ENCODE results near the gene GRAMD1B.
A peak's percentile ranks its signal among the peaks of the same experiment; 100 is the strongest.
"Not testable (repeated sequence)": the region's sequence is repeated elsewhere in the genome, so short reads cannot be mapped to it uniquely, and the experiment has no call there.

GRAMD1B gene

DNA sequence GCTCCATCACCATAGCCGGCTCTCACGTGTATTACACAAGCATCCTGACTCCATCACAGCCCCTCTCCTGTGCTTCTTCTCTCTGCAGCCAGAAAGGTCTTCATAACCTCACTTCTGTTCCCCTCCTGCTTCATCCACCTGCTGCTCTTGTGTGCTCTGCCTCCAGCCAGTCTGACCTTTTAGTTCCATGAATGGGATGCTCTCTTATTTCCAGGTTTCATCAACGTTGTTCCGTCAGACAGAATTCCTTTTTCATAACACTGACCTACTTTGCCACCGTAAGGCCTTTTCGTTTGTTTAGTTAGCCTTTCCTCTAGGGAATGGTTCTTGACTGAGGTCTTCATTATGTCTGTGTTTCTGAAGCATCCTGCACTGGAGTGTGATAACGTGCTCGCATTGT is 18.8 kb downstream of the GRAMD1B start:
- DNase-seq, result no peak

DNA sequence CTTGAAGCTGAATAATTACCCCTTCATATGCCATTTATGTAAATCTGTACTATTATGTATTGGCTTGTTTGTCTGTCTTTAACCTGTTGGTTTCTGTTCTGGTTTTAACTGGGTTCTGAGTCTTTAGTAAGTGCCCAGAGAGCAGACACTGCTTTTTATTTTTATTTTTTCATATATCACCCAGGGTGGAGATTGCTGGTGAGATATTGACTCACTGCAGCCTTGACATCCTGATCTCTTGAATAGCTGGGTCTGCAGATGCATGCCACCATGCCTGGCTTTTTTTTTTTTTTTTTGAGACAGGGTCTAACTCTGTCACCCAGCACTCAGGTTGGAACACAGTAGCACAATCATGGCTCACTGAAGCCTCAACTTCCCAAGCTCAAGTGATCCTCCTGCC is 19.4 kb downstream of the GRAMD1B start:
- no peak for DNase-seq

DNA sequence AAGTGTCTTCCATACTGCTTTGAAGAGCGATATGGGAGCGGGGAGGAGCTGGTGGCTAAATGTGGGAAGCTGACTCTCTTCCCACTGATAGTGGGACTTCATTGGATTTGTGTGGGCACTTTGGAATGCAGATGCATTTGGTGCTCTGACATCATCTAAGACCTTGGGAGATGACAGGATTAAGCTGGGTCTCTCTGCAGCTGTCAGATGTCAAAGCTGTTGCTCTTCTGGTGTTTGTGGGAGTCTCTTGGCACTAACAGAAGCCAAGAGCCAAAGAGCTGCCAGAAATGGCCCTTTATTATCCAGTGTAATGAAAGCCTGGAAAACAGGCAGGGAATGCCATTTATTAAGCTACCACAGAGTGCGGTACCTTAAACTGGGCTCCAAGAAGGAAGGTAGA is 20.6 kb downstream of the GRAMD1B start:
- no peak for DNase-seq

DNA sequence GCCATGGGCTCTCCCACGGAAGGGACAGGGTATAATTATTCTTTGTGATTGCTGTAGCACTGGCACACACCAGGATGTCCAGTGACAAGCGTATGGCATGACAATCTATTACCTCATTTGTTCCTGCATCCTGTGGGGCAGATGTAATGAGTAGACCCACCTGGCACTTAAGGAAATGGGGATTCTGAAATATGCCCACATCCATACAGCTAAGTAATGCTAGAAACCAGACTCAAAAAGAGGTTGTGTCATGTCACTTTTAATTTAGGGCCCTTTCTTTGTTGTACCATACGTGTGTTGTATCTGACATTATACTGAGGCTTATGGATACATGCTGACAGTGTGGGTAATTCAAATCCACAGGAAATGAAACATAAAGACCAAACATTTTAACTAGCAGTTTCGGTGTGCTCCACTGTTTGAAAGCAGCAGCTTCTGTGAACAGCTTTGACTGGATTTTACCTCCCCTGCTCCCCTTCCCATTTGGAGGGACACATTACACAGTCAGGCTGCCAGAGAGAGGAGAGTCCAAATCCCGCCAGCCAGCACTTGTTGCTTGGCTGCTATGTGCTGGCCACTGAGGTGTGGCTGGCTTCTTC is 21.2 kb downstream of the GRAMD1B start:
- DNase-seq, result no peak

DNA sequence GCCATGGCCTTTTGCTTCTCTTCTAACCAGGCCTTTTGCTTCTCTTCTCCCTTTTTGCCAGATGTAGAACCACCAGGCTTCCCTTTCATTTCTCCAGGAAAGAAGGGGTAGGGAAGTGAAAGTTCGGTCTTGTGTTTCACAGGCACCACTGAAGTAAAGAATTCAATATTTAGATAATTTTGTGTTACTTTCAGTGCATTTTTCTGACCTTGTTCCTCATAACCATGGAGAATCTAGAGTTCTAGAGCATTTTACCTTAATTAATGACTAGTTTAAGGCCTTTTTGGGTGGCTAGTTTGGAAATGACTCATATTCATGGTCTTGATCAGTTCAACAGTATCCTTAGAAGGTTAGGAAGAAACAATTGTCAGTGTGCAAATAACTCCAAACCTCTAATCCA is 22.7 kb downstream of the GRAMD1B start:
- DNase-seq, result no peak

DNA sequence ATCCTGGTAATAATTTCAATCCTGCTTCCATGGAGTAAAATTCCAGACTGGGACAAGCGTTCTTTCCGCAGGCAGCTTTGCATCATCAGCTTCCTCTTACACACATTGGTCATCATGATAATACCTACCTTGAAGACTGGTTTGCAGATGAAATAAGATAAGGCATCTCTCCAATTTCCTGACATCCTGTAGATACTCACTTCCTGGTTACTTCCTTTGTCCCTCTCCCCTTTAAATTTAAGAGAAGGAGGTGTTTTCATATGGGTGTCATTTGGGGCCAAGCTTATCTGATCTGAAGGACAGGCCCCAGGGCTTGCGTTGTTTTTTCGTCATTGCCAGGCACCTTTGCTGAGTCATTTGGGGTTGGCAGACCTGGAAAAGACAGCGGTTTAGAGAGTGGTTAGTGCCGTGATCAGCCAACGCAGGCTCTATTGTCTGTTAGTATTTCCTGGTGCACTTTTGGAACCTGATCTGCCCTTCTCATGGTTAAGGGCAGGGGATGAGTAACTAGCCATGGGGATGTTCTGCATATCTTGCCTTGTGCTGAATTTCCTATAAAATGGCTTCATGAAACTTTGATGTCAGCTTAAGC is 24.1 kb downstream of the GRAMD1B start:
- peak; percentile 14 for DNase-seq

DNA sequence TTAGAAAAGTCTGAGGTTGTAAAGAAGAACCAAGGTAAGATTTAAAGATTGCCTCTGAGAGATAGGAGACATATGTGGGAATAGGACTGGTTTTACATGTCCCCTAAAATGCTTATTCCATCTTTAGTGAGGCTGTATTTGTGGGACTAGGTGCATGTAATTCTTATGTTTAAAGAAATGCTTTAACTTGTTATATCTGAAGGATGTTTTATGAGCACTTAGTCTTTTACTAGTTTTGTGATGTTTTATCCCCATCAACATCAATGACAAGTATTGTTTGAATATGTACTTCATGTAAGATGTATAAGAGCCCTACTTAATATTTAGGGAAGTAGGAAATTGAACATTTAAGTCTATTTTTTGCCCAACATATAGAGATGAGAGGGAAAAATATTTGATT is 24.7 kb downstream of the GRAMD1B start:
- DNase-seq, result no peak

DNA sequence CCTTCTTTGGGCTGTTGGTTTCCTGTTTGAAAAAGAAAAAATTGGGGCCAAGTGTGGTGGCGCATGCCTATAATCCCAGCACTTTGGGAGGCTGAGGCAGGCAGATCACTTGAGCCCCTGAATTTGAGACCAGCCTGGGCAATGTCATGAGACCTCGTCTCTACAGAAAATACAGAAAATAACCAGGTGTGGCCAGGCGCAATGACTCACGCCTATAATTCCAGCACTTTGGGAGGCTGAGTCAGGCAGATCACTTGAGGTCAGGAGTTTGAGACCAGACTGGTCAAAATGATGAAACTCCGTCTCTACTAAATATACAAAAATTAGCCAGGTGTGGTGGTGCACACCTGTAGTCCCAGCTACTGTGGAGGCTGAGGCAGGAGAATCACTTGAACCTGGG is 26.4 kb downstream of the GRAMD1B start:
- DNase-seq, result not testable (repeated sequence)

DNA sequence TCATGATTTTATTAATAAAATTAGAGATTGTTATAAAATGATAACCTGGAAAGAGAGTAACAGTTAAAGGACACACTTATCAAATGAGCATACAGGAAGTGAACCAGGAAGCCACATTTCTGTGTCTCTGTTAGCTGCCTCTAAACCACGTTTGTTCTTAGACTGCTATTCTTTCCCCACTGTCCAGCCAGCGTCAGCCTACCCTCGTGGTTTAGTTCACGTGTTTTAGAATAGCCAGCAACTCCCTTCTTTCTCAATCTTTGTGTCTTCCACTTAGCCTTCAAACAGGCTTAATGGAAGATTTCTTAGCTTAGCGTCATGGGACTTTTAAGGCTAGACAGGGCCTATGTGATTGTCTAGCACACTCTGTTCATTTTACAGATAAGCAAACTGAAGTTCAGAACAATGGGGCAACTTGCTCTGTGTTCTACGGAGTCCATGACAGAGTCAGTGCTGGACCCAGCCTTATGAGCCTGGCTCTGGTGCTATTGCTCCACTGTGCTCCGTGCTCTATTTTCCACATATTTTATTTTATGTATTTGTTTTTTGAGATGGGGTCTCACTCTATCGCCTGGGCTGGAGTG is 27.2 kb downstream of the GRAMD1B start:
- no peak for DNase-seq

DNA sequence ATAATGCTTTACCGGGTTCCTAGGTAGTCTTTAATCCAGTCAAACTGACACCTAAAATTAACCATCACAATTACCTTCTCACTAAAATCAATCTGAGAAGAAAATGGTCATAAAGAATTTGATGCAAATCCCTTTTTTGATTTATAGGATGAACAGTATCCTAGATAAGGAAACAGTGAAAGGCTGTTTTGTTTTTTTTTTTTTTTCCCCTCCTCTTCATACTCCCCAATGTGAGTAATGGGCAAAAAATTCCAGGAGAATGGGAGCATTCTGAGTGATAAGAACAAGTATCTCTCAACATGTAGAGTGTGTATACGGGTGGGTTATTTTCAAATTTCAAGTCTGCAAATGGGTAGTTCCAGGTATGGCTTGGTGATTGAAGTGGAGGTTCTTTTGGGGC is 28.4 kb downstream of the GRAMD1B start:
- no peak for DNase-seq

DNA sequence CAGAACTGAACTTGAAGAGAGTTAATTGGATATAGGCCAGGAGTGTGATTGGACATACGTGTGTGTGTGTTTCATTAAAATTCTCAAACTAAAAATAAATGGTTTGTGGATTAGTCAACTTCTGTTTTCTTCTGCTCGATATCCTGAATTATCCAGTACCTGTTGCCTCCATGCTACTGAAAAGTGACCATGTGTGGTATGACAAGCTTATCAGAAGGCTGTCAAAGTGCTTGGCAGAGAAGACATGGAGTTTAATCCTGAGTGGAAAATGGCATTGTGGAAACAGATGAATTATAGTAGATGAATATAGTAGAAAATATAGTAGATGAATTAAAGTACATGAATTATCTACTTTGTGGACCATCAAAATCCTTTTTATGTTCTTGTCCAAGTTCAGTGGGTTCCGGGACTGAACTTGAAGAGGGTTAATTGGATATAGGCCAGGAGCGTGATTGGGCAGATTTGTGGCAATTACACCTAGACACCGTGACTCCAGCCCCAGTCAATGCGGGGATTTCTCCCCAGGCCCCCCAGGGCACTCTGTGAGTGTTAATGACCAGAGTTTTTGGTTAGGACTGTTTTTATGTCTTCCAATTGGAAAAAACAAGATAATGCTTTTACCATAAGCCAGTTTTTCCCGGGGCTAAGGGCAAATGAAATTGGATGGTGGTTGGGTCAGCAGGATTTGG is 30.1 kb downstream of the GRAMD1B start:
- no peak for DNase-seq

DNA sequence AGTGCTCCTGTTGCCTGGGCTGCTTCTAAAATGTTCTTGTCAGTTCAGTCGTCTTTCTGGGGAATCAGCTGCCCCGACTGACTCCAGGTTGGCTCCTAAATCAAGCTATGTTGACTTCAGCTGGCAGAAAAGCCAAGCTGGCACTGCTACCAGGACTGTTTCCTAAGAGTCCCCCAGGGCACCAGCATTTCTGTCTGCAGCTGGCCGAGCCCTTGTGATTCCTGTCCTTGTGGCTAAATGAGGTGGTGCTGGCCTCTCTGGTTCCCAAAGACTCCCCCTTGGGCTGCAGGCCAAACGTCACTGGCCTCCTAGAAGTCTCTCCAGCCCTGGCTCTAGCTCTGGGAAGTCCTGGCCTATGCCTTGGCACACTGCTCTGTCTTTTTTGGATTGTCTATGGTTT is 31.1 kb downstream of the GRAMD1B start:
- no peak for DNase-seq

DNA sequence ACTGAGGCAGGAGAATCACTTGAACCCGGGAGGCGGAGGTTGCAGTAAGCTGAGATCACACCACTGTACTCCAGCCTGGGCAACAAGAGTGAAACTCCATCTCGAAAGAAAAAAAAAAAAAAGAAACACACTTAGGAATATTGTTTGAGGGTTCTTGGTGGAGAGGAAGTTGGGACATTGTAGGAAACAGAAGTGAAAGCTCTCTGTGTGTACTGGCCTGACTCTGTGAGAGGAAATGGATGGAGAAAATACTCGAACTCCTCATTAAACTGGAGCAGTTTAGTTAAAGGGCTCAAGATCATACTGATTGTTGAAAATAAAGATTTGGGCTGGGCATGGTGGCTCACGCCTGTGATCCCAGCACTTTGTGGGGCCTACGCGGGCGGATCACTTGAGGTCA is 35.6 kb downstream of the GRAMD1B start:
- DNase-seq, result not testable (repeated sequence)

DNA sequence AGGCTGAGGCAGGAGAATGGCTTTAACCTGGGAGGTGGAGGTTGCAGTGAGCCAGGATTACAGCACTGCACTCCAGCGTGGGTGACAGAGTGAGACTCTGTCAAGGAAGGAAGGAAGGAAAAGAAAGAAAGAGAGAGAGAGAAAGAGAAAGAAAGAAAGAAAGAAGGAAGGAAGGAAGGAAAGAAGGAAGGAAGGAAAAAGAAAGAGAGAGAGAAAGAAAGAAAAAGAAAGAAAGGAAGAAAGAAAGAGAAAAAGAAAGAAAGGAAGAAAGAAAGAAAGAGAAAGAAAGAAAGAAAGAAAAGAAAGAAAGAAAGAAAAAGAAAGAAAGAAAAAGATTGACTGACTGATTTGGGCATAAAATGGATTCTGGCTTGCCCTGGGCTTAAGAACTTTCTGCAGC is 36.1 kb downstream of the GRAMD1B start:
- DNase-seq, result not testable (repeated sequence)

DNA sequence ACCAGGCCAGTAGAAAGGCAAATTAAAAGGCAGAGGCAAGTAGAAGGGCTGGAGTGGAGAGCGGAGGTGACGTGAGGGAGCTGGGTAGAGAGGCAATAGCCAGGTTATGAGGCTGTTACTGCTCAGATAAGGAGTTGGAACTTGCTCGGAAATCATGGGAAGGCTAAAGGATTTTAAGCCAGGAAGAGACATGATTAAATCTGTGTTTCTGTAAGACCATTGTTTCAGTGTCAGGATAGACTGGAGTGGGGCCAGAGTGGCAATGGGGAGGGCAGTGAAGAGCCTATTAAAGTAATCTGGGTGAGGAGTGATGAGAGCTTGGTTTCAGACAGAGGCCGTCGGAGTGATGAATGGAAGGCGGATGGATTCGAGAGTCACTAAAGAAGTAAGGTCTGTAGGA is 39.0 kb downstream of the GRAMD1B start:
- DNase-seq, result no peak

DNA sequence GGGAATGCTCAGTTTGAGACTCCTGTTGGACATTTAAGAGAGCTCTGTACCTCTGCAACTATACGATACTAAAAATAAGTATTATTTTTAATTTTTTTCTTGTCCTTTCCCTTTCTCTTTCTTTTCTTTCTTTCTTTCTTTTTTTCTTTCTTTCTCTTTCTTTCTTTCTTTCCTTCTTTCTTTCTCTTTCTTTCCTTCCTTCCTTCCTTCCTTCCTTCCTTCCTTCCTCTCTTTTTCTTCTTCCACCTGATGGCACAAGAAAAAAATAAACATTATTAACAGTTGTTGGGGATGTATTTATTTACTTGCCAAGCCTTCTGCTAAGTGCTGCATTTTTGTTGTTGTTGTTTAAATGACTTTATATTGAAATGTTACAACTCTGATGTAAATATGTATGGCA is 39.5 kb downstream of the GRAMD1B start:
- no peak for DNase-seq

DNA sequence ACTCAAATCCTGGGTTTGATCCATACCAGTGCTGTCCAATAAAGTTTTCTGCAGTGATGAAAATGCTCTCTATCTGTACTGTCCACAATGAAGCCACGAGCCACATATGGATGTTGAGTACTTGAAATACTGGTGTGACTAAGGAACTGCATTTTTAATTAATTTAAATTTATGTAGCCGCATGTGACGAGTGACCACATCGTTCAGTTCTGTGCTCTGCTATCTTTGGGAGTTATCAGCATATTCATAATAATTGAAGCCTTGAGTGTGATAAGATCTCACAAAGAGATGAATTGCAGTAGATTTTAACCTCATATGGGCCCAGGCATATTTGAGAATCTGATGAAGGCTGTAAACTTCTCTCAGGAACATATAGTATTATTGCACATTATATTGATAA is 40.8 kb downstream of the GRAMD1B start:
- no peak for DNase-seq

DNA sequence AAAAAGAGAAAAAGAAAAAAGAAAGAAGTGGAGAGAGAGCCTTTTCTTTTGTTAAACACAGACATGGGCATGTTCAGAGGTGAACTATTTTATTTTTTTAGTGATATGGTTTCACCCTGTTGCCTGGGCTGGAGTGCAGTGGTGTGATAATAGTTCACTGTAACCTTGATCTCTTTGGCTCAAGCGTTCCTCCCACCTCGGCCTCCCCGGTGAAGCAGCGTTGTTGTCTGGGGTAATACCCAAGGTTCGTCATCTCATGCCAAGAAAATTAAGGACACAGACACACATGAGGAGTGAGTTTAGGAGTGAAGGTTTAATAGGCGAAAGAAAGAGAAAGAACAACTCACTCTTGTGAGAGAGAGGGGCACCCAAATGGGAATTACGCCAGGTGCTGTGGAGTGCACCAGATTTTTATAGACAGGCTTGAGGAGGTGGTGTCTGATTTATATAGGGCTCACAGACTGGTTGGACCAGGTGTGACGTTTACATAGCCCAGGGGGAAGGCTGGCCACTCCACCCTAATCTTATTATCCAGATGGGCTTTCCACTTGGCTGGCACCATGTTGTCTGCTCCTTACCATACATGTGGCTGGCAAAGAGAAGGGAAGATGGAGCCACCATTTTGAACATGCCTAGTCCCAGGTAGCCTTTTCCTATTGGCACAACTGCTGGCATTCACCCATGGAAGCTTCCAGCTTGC is 42.3 kb downstream of the GRAMD1B start:
- no peak for DNase-seq

DNA sequence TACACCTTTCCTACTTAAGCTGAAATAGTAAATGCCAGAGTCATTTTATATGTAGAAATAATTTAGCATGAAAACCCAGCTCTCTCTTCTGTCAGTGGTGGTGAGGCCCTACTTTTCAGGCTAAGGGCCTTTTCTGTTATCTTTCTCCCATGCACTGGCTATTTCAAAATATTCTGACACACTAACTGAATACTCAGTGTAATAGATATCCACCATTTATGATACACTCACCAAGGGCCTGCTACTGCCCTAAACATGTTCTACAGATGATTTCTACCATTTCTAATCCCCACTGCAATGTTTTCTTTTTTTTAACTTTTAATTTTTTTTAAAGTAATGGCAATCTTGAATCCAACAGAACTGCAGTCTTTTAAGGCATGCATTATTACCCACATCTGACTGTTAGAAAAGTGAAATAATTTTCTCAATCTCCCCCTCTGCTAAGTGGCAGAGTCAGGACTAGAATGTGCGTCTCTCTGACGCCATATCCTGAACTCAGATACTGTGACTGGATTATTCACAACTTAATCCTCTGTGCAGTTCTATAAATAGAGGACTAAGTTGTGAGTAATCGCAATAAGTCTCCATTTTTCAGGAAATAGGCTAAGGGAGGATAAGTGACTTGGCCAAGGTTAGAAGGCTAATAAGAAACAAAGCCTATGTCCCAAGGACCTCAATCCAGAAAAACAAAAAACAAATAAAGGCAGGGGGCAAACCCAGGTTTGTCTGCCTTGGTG is 44.0 kb downstream of the GRAMD1B start:
- DNase-seq, result no peak

DNA sequence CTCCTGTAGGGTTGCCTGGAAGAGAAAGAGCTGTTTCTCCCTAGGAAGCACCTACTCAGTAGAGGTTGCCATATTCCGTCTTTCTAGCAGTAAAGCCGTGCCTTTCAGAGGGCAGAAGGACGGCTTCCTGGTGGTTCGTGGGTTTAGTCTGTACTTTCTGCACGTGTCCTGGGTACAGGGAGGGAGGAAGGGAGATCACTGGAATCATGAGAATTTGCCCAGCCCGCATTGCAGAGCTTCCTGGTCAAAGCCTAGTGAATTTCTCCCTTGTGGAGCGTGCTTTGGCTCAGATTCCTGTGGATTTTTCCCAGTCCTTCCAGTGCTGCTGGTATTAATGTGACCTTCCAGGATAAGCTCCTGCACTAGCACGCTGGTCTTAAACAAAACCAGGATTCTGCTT is 44.9 kb downstream of the GRAMD1B start:
- no peak for DNase-seq

DNA sequence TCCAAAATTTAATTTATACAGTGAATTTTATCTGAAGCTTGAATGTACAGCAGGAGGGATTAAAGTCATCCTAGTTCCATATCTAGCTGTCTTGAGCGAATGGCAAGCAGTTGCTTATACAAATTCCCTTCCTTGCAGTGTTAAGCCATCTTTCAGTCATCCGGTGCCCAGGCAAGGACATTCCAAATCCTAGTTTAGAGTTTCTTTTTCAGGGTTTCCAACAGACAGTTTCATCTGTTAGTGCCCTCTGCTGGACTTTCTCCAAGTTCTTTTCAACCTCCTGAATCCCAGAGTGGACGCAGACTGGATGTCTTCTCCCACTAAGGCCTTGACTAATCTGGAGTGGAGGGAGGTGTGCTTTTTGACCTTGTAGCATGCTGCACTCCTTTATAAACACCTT is 45.4 kb downstream of the GRAMD1B start:
- no peak for DNase-seq

DNA sequence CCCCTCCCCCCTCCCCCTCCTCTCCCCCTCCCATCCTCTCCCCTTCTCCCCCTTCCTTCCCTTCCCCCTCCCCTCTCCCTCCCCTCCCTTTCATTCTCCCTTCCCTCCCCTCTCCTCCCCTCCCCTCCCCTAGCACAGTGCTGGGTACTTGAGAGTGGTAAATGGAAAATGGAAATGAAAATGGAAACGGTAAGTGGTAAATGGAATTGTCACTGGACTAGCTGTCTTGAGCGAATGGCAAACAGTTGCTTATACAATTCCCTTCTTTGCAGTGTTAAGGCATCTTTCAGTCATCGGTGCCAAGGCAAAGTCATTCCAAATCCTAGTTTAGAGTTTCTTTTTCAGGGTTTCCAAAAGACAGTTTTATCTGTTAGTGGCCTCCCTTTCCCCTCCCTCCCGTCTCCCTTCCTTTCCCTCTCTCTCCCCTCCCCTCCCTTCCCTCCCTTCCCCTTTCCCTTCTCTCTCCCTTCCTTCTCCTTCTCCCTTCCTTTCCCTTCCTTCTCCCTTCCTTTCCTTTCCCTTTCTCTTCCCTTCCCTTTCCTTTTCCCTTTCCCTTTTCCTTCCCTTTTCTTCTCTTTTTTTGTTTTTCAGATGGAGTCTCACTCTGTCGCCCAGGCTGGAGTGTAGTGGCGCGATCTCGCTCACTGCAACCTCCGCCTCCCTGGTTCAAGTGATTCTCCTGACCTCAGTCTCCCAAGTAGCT is 47.3 kb downstream of the GRAMD1B start:
- no peak for DNase-seq

Data from SHP77 treated with DMSO at 0.1 percent for 48 hours (cell line).